Endothelial cell of hepatic sinusoid (primary cell): ENCODE measurements around the gene CNMD.
"Not testable (repeated sequence)": the region's sequence is repeated elsewhere in the genome, so short reads cannot be mapped to it uniquely, and the experiment has no call there.

Experiments
- in situ Hi-C: cut with HindIII; loops from 2 replicates; pipeline ENCODE4 v1.10.0; 2017; ENCODE audit warnings: low sequenced_read_pairs

The CNMD gene

GRCh38 chr13:52695856-52696255 is 43.8 kb downstream of the CNMD start:
- in situ Hi-C loops, result no loop called here

- in situ Hi-C loops, result no loop called here
Measured at GRCh38 chr13:52686376-52686775, 53.2 kb downstream of the CNMD start.

GRCh38 chr13:52685806-52686205 is 53.8 kb downstream of the CNMD start:
- in situ Hi-C loops, result not testable (repeated sequence)

GRCh38 chr13:52677823-52678222 is 61.8 kb downstream of the CNMD start:
- in situ Hi-C loops, result no loop called here

- in situ Hi-C loops, result no loop called here
Measured at GRCh38 chr13:52673465-52673864, 66.2 kb downstream of the CNMD start.

GRCh38 chr13:52670726-52671125 is 68.9 kb downstream of the CNMD start:
- in situ Hi-C loops, result no loop called here

GRCh38 chr13:52669677-52670076 is 69.9 kb downstream of the CNMD start:
- in situ Hi-C loops, result no loop called here

- in situ Hi-C loops, result no loop called here
Measured at GRCh38 chr13:52665325-52665724, 74.3 kb downstream of the CNMD start.

- in situ Hi-C loops, result no loop called here
Measured at GRCh38 chr13:52664272-52664671, 75.3 kb downstream of the CNMD start.

GRCh38 chr13:52659340-52659739 is 80.3 kb downstream of the CNMD start:
- in situ Hi-C loops, result no loop called here
